ENCODE results near the gene MEX3D. TPM values are rescaled to one million over a fixed set of nuclear protein-coding genes. Genes with fewer than 3 reads are reported as not detected.
A peak's percentile ranks its signal among the peaks of the same experiment; 100 is the strongest.
"Not testable (repeated sequence)": the region's sequence is repeated elsewhere in the genome, so short reads cannot be mapped to it uniquely, and the experiment has no call there.

MEX3D gene
- polyA plus RNA-seq, 1 donor from 2014 or later = 0.13 TPM

GRCh38 chr19:1549332-1549945 lies 18.7 kb downstream of the MEX3D start:
- Mint-ChIP-seq H3K9me3 (no peaks in the 10 kb centered on the region), H3K4me1 (peaks cover 0 to 3% (median 3%) of the 10 kb centered on the region in 3 donors), H3K27me3 (peaks cover 10% of the 10 kb centered on the region), H3K4me3 (no peak overlapping the region), H3K27ac (no peak overlapping the region), H3K36me3 (no peaks in the 10 kb centered on the region)

GRCh38 chr19:1540365-1540925 lies 27.7 kb downstream of the MEX3D start:
- H3K36me3 Mint-ChIP-seq = no peaks in the 10 kb centered on the region
- H3K4me1 Mint-ChIP-seq = peaks cover 0 to 2% (median 0%) of the 10 kb centered on the region in 3 donors
- H3K27ac Mint-ChIP-seq = no peak overlapping the region
- no peaks in the 10 kb centered on the region for H3K9me3 Mint-ChIP-seq
- H3K27me3 Mint-ChIP-seq = peaks cover 26% of the 10 kb centered on the region
- no peak overlapping the region for H3K4me3 Mint-ChIP-seq

- H3K36me3 Mint-ChIP-seq, H3K9me3 Mint-ChIP-seq, H3K27ac Mint-ChIP-seq, H3K4me1 Mint-ChIP-seq, H3K4me3 Mint-ChIP-seq: not testable (repeated sequence)
- H3K27me3 Mint-ChIP-seq = peaks cover 26% of the 10 kb centered on the region
Observed at GRCh38 chr19:1539749-1540148, 28.4 kb downstream of the MEX3D start.

- Mint-ChIP-seq H3K27me3 (peaks cover 26% of the 10 kb centered on the region), H3K36me3 (no peaks in the 10 kb centered on the region), H3K4me3 (no peak overlapping the region), H3K27ac (no peak overlapping the region), H3K9me3 (peaks cover 0 to 1% (median 0%) of the 10 kb centered on the region in 3 donors), H3K4me1 (peaks cover 0 to 2% (median 0%) of the 10 kb centered on the region in 3 donors)
Observed at GRCh38 chr19:1538978-1539377, 29.1 kb downstream of the MEX3D start.

- not testable (repeated sequence) for H3K4me3 Mint-ChIP-seq, H3K4me1 Mint-ChIP-seq, H3K36me3 Mint-ChIP-seq
Observed at GRCh38 chr19:1535699-1536098, 32.4 kb downstream of the MEX3D start.

GRCh38 chr19:1534972-1535371 lies 33.2 kb downstream of the MEX3D start:
- no peaks in the 10 kb centered on the region for H3K4me1 Mint-ChIP-seq
- no peak overlapping the region for H3K27ac Mint-ChIP-seq
- H3K27me3 Mint-ChIP-seq = peaks cover 17% of the 10 kb centered on the region
- no peak overlapping the region for H3K4me3 Mint-ChIP-seq
- peaks cover 0 to 1% (median 0%) of the 10 kb centered on the region in 3 donors for H3K9me3 Mint-ChIP-seq
- no peaks in the 10 kb centered on the region for H3K36me3 Mint-ChIP-seq

More at GRCh38 chr19:1535699-1536098, 32.4 kb downstream of the MEX3D start:
- not testable (repeated sequence) for H3K9me3 Mint-ChIP-seq
- H3K27me3 Mint-ChIP-seq = peaks cover 18% of the 10 kb centered on the region
- peak overlapping the region in 1 of 3 donors; percentile 31 for H3K27ac Mint-ChIP-seq

GRCh38 chr19:1533510-1534150 lies 34.5 kb downstream of the MEX3D start:
- Mint-ChIP-seq H3K9me3 (peaks cover 0 to 1% (median 0%) of the 10 kb centered on the region in 3 donors), H3K36me3 (no peaks in the 10 kb centered on the region), H3K27me3 (peaks cover 19% of the 10 kb centered on the region), H3K4me3 (no peak overlapping the region), H3K27ac (no peak overlapping the region), H3K4me1 (no peaks in the 10 kb centered on the region)

GRCh38 chr19:1532003-1532402 lies 36.1 kb downstream of the MEX3D start:
- H3K36me3 Mint-ChIP-seq = no peaks in the 10 kb centered on the region
- H3K27ac Mint-ChIP-seq = no peak overlapping the region
- H3K9me3 Mint-ChIP-seq = peaks cover 0 to 1% (median 0%) of the 10 kb centered on the region in 3 donors
- H3K4me1 Mint-ChIP-seq = no peaks in the 10 kb centered on the region
- peaks cover 14% of the 10 kb centered on the region for H3K27me3 Mint-ChIP-seq
- no peak overlapping the region for H3K4me3 Mint-ChIP-seq

GRCh38 chr19:1531587-1531986 lies 36.5 kb downstream of the MEX3D start:
- Mint-ChIP-seq H3K9me3 (peaks cover 0 to 1% (median 0%) of the 10 kb centered on the region in 3 donors), H3K36me3 (no peaks in the 10 kb centered on the region), H3K27me3 (peaks cover 14% of the 10 kb centered on the region), H3K4me1 (no peaks in the 10 kb centered on the region), H3K4me3 (no peak overlapping the region), H3K27ac (peak overlapping the region in 1 of 3 donors; percentile 35)

- not testable (repeated sequence) for H3K36me3 Mint-ChIP-seq, H3K4me3 Mint-ChIP-seq, H3K27ac Mint-ChIP-seq, H3K9me3 Mint-ChIP-seq, H3K4me1 Mint-ChIP-seq
- H3K27me3 Mint-ChIP-seq = peaks cover 21% of the 10 kb centered on the region
Observed at GRCh38 chr19:1530856-1531255, 37.3 kb downstream of the MEX3D start.

- Mint-ChIP-seq H3K4me3 (no peak overlapping the region), H3K36me3 (no peaks in the 10 kb centered on the region), H3K4me1 (peaks cover 0 to 5% (median 0%) of the 10 kb centered on the region in 3 donors), H3K9me3 (peaks cover 0 to 3% (median 0%) of the 10 kb centered on the region in 3 donors), H3K27ac (no peak overlapping the region), H3K27me3 (peaks cover 32% of the 10 kb centered on the region)
Observed at GRCh38 chr19:1529430-1529816, 38.7 kb downstream of the MEX3D start.

GRCh38 chr19:1528596-1529429 lies 39.3 kb downstream of the MEX3D start:
- peaks cover 0 to 6% (median 0%) of the 10 kb centered on the region in 3 donors for H3K4me1 Mint-ChIP-seq
- H3K36me3 Mint-ChIP-seq = no peaks in the 10 kb centered on the region
- peaks cover 0 to 4% (median 0%) of the 10 kb centered on the region in 3 donors for H3K9me3 Mint-ChIP-seq
- no peak overlapping the region for H3K27ac Mint-ChIP-seq
- H3K4me3 Mint-ChIP-seq = no peak overlapping the region
- H3K27me3 Mint-ChIP-seq = peaks cover 34% of the 10 kb centered on the region

- peaks cover 37% of the 10 kb centered on the region for H3K27me3 Mint-ChIP-seq
- H3K4me3 Mint-ChIP-seq = no peak overlapping the region
- no peak overlapping the region for H3K27ac Mint-ChIP-seq
- no peaks in the 10 kb centered on the region for H3K36me3 Mint-ChIP-seq
- peaks cover 0 to 4% (median 0%) of the 10 kb centered on the region in 3 donors for H3K9me3 Mint-ChIP-seq
- peaks cover 0 to 6% (median 0%) of the 10 kb centered on the region in 3 donors for H3K4me1 Mint-ChIP-seq
Observed at GRCh38 chr19:1527650-1528309, 40.3 kb downstream of the MEX3D start.

GRCh38 chr19:1526979-1527649 lies 41.0 kb downstream of the MEX3D start:
- Mint-ChIP-seq H3K4me1 (peaks cover 0 to 6% (median 0%) of the 10 kb centered on the region in 3 donors), H3K27ac (no peak overlapping the region), H3K27me3 (peaks cover 37% of the 10 kb centered on the region), H3K4me3 (no peak overlapping the region), H3K9me3 (peaks cover 0 to 4% (median 0%) of the 10 kb centered on the region in 3 donors), H3K36me3 (no peaks in the 10 kb centered on the region)
